H1 (cell line): Measurements from ENCODE around the gene CDYL2. TPM values are rescaled to one million over a fixed set of nuclear protein-coding genes. Genes with fewer than 3 reads are reported as not detected.
"Not testable (repeated sequence)": the region's sequence is repeated elsewhere in the genome, so short reads cannot be mapped to it uniquely, and the experiment has no call there.

Source experiments
- CTCF ChIA-PET: fragments of 300-600 bp; sonication (Branson Sonifier 250); formaldehyde crosslinking; loops from one replicate; lab custom pipeline; 2021; ENCODE audit not compliant: partially characterized antibody; lab: Charles Lee
- POLR2A ChIA-PET: fragments of 300-600 bp; sonication (Branson Sonifier 250); formaldehyde crosslinking; loops from one replicate; lab custom pipeline; 2021; ENCODE audit warnings: inconsistent platforms; ENCODE audit not compliant: partially characterized antibody; lab: Charles Lee
- DNase-seq, 2 experiments: peaks; one replicate each; pipeline versions ENCODE4 v3.0.0 to v3.0.0-alpha.2; 2010 to 2022; ENCODE audit warnings: low spot score in 2 of 2, low read depth in 1 of 2, mixed read lengths in 1 of 2
- FAIRE-seq: peaks from 2 replicates; lab custom pipeline; 2011; peaks lifted over from hg19 to GRCh38; lab: Jason Lieb, UNC
- H2AFZ ChIP-seq: 2 replicates; pipeline ENCODE4 v1.8.1; 2012; ENCODE audit warnings: low read length, inconsistent platforms
- H2AK5ac ChIP-seq: 2 replicates; pipeline ENCODE4 v1.6.1; 2013; ENCODE audit warnings: low read depth, low read length
- H2BK120ac ChIP-seq: replicated peaks from 2 replicates; pipeline ENCODE3; 2013; ENCODE audit warnings: low read depth, low read length, inconsistent platforms
- H2BK12ac ChIP-seq: 2 replicates; pipeline ENCODE4 v1.6.1; 2013; ENCODE audit warnings: low read depth, low read length
- H2BK15ac ChIP-seq: 2 replicates; pipeline ENCODE4 v1.6.1; 2013; ENCODE audit warnings: low read length
- H2BK20ac ChIP-seq: 2 replicates; pipeline ENCODE4 v1.6.1; 2013; ENCODE audit warnings: low read length
- H2BK5ac ChIP-seq: 2 replicates; pipeline ENCODE4 v1.6.1; 2013; ENCODE audit warnings: low read depth, low read length
- H3K14ac ChIP-seq: 2 replicates; pipeline ENCODE4 v1.6.1; 2013; ENCODE audit warnings: inconsistent platforms; ENCODE audit not compliant: insufficient read length
- H3K18ac ChIP-seq: 2 replicates; pipeline ENCODE4 v1.6.1; 2013; ENCODE audit warnings: low read length; ENCODE audit errors: extremely low read depth
- H3K23ac ChIP-seq: 2 replicates; pipeline ENCODE4 v1.6.1; 2013; ENCODE audit warnings: inconsistent platforms; ENCODE audit not compliant: insufficient read length
- H3K23me2 ChIP-seq: 2 replicates; pipeline ENCODE4 v1.6.1; 2013; ENCODE audit warnings: low read depth, low read length
- H3K27ac ChIP-seq: 2 replicates; pipeline ENCODE4 v1.6.1; 2011; ENCODE audit warnings: low read depth, low read length, inconsistent platforms
- H3K27me3 ChIP-seq, 4 experiments: replicated peaks in 1 of 4; 1 replicate in 1 of 4; 2 replicates in 3 of 4; pipeline versions ENCODE4 v1.6.1 to v1.8.1; 2011 to 2013; ENCODE audit warnings: low read length in 3 of 4, mild to moderate bottlenecking in 3 of 4, inconsistent platforms in 2 of 4, mixed read lengths in 2 of 4, moderate library complexity in 1 of 4; ENCODE audit not compliant: control insufficient read depth in 3 of 4, insufficient read depth in 3 of 4; ENCODE audit errors: extremely low read depth in 1 of 4
- H3K36me3 ChIP-seq, 4 experiments: 2 replicates each; pipeline versions ENCODE4 v1.6.1 to v1.8.1; 2011 to 2013; ENCODE audit warnings: mild to moderate bottlenecking in 4 of 4, low read length in 3 of 4, moderate library complexity in 2 of 4, control low read depth in 1 of 4, inconsistent platforms in 1 of 4; ENCODE audit not compliant: insufficient read depth in 4 of 4, control insufficient read depth in 2 of 4
- H3K4ac ChIP-seq: replicated peaks from 2 replicates; pipeline ENCODE3; 2013; ENCODE audit warnings: low read length, low read depth, mixed read lengths, inconsistent platforms; ENCODE audit not compliant: insufficient read length
- H3K4me1 ChIP-seq, 4 experiments: replicated peaks in 1 of 4; 1 replicate in 1 of 4; 2 replicates in 3 of 4; pipeline versions ENCODE4 v1.6.1 to v1.8.1; 2011 to 2013; ENCODE audit warnings: low read length in 3 of 4, inconsistent platforms in 2 of 4, mixed read lengths in 1 of 4; ENCODE audit not compliant: insufficient read depth in 4 of 4, control insufficient read depth in 3 of 4
- H3K4me2 ChIP-seq, 2 experiments: 2 replicates each; pipeline versions ENCODE4 v1.6.1 to v1.8.1; 2011 to 2013; ENCODE audit warnings: low read depth in 2 of 2, low read length in 2 of 2, control low read depth in 1 of 2, inconsistent platforms in 1 of 2, mild to moderate bottlenecking in 1 of 2; ENCODE audit not compliant: insufficient read depth in 1 of 2
- H3K4me3 ChIP-seq, 4 experiments: fragments of 200-600, 300-600 bp in 1 of 4; sonication (generic), shearing (Covaris generic), sonication (Bioruptor Twin) in 1 of 4; 2 replicates each; pipeline versions ENCODE4 v1.5.1 to v1.8.1; 2011 to 2016; ENCODE audit warnings: low read length in 4 of 4, low read depth in 3 of 4, control low read depth in 2 of 4, inconsistent platforms in 2 of 4, mild to moderate bottlenecking in 2 of 4, mixed read lengths in 1 of 4, moderate library complexity in 1 of 4; ENCODE audit not compliant: insufficient read depth in 2 of 4; ENCODE audit errors: extremely low read depth in 1 of 4
- H3K56ac ChIP-seq: replicated peaks from 2 replicates; pipeline ENCODE3; 2013; ENCODE audit warnings: low read depth, mild to moderate bottlenecking, mixed read lengths, low read length, inconsistent platforms; ENCODE audit not compliant: insufficient read length
- H3K79me1 ChIP-seq: 2 replicates; pipeline ENCODE4 v1.6.1; 2013; ENCODE audit warnings: low read depth, low read length, control low read depth
- H3K79me2 ChIP-seq, 2 experiments: 2 replicates each; pipeline versions ENCODE4 v1.6.1 to v1.8.1; 2012 to 2013; ENCODE audit warnings: low read length in 2 of 2, mild to moderate bottlenecking in 2 of 2, inconsistent platforms in 1 of 2; ENCODE audit not compliant: insufficient read depth in 2 of 2, control insufficient read depth in 1 of 2
- H3K9ac ChIP-seq, 4 experiments: replicated peaks in 1 of 4; 1 replicate in 1 of 4; 2 replicates in 3 of 4; pipeline versions ENCODE4 v1.6.1 to v1.8.1; 2011 to 2013; ENCODE audit warnings: low read depth in 3 of 4, low read length in 3 of 4, control low read depth in 2 of 4, mild to moderate bottlenecking in 2 of 4, moderate library complexity in 2 of 4, inconsistent platforms in 1 of 4; ENCODE audit errors: extremely low read depth in 1 of 4
- H3K9me3 ChIP-seq, 2 experiments: 2 replicates each; pipeline versions ENCODE4 v1.6.1 to v1.8.1; 2012 to 2013; ENCODE audit warnings: mild to moderate bottlenecking in 2 of 2, moderate library complexity in 2 of 2, control low read depth in 1 of 2, inconsistent platforms in 1 of 2, low read depth in 1 of 2, low read length in 1 of 2, mixed read lengths in 1 of 2; ENCODE audit not compliant: insufficient read depth in 2 of 2
- H4K20me1 ChIP-seq, 2 experiments: replicated peaks in 1 of 2; 2 replicates each; pipeline versions ENCODE3 to v1.8.1; 2011 to 2013; ENCODE audit warnings: inconsistent platforms in 2 of 2, low read length in 2 of 2, mild to moderate bottlenecking in 1 of 2; ENCODE audit not compliant: insufficient read depth in 2 of 2, control insufficient read depth in 1 of 2
- H4K5ac ChIP-seq: 2 replicates; pipeline ENCODE4 v1.6.1; 2013; ENCODE audit warnings: low read length, low read depth, mixed read lengths, inconsistent platforms; ENCODE audit not compliant: insufficient read length
- H4K8ac ChIP-seq: 2 replicates; pipeline ENCODE4 v1.8.0; 2013; ENCODE audit warnings: mild to moderate bottlenecking, moderate library complexity, low read length, inconsistent platforms; ENCODE audit not compliant: insufficient read depth; ENCODE audit errors: extremely low read depth
- H4K91ac ChIP-seq: replicated peaks from 2 replicates; pipeline ENCODE3; 2013; ENCODE audit warnings: low read length, mixed read lengths, inconsistent platforms; ENCODE audit not compliant: insufficient read length
- CEBPB ChIP-seq: IDR thresholded peaks from 2 replicates; pipeline ENCODE4 v1.6.1; 2012; ENCODE audit warnings: low read depth, low read length
- POLR2AphosphoS5 ChIP-seq: IDR thresholded peaks from 2 replicates; pipeline ENCODE4 v1.6.1; 2011; ENCODE audit warnings: low read depth, low read length
- SRF ChIP-seq: IDR thresholded peaks from 2 replicates; pipeline ENCODE4 v1.6.1; 2011; ENCODE audit warnings: mild to moderate bottlenecking, low read depth, low read length, moderate library complexity
- WGBS, 2 experiments: shearing (Covaris generic) in 1 of 2; methylation state at CpG; one replicate each; pipeline versions ENCODE4 v1.1.6 to v1.1.7; 2013 to 2015; ENCODE audit warnings: low lambda C conversion rate in 2 of 2, mixed read lengths in 2 of 2, inconsistent platforms in 1 of 2, low coverage in 1 of 2, missing lambda C conversion rate in 1 of 2; ENCODE audit not compliant: insufficient replicate concordance in 2 of 2, insufficient coverage in 1 of 2, insufficient read length in 1 of 2; ENCODE audit errors: extremely low coverage in 1 of 2, missing lambda C conversion rate in 1 of 2; 5-methylcytosine and 5-hydroxymethylcytosine counted together
- polyA plus RNA-seq, 7 experiments: library from polyadenylated mRNA; depleted of rRNA in 3 of 7; stranded (reverse) in 5 of 7; unstranded in 2 of 7; fragments of >200 nt in 5 of 7; fragments of 200-250 nt in 2 of 7; gene quantifications; 1 replicate in 5 of 7; 2 replicates in 1 of 7; 4 replicates in 1 of 7; pipeline versions ENCODE4 v1.2.1 to v1.2.3, GENCODE V29; 2011 to 2013; ENCODE audit warnings: missing spikeins in 2 of 7, mixed read lengths in 2 of 7
- total RNA-seq: library from RNA; stranded (reverse); fragmentation: NEBNext Ultra II Directional; extraction: Animal tissue kit (Norgen Biotek cat#: 25700); gene quantifications from 2 replicates; pipeline ENCODE4 v1.2.1, GENCODE V29; 2021

Gene CDYL2
- total and polyA plus RNA-seq, 2 of the 8 experiments (the other 6 are each of a cell fraction or from before 2014, with no cell fraction given): 0.33 to 5.3 TPM

DNA sequence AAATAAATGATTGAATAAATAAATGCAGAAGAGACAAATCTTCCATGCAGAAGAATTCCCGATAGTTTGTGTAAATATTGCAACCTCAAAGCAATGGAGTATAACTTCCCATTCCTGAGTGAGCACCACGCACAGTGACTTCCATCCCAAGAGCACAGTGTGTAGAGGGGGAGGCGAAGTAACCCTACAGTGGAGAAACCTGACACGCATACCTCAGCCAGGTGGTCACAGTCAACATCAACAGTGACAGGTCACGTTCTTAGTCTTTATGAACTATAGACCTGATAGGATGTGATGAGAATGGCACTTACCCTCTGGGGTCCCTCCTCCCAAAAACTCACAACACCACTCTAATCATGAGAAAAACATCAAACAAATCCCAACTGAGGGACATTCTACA is 152.0 kb downstream of the CDYL2 start:
- H3K23me2 ChIP-seq: no peaks in the 10 kb centered on the region
- no peak overlapping the region for H2BK120ac ChIP-seq
- ChIA-PET CTCF (no interaction called here), POLR2A (no interaction called here)
- no peak overlapping the region for H2AK5ac ChIP-seq
- no peak overlapping the region for H4K8ac ChIP-seq
- no peaks in the 10 kb centered on the region for H3K36me3 ChIP-seq
- no peak overlapping the region for H2BK12ac ChIP-seq
- no peaks in the 10 kb centered on the region for H4K20me1 ChIP-seq
- TF ChIP-seq SRF (no peak), CEBPB (no peak), POLR2AphosphoS5 (no peak)
- no peak for DNase-seq
- H3K4ac ChIP-seq: no peak overlapping the region
- H3K79me2 ChIP-seq: no peaks in the 10 kb centered on the region
- H4K5ac ChIP-seq: no peak overlapping the region
- H3K4me1 ChIP-seq: no peaks in the 10 kb centered on the region
- H2AFZ ChIP-seq: no peak overlapping the region
- H3K14ac ChIP-seq: no peak overlapping the region
- no peak overlapping the region for H3K4me2 ChIP-seq
- H4K91ac ChIP-seq: no peak overlapping the region
- no peak overlapping the region for H2BK20ac ChIP-seq
- H3K56ac ChIP-seq: no peak overlapping the region
- H3K23ac ChIP-seq: no peak overlapping the region
- H3K9me3 ChIP-seq: peaks cover 18 to 28% of the 10 kb centered on the region in 2 experiments
- no peak for FAIRE-seq
- peaks cover 3% of the 10 kb centered on the region; the same call in 1 of the 2 replicates for H3K79me1 ChIP-seq
- WGBS, 2 experiments: 83% methylated on average over 5 of the region's 5 CpGs; no CpG with 5 or more reads in 1 of the 2 experiments
- H3K18ac ChIP-seq: no peak overlapping the region
- H3K27ac ChIP-seq: no peak overlapping the region
- H3K27me3 ChIP-seq: no peaks in the 10 kb centered on the region
- no peak overlapping the region for H2BK5ac ChIP-seq
- no peak overlapping the region for H2BK15ac ChIP-seq
- H3K4me3 ChIP-seq: no peak overlapping the region
- H3K9ac ChIP-seq: no peak overlapping the region

DNA sequence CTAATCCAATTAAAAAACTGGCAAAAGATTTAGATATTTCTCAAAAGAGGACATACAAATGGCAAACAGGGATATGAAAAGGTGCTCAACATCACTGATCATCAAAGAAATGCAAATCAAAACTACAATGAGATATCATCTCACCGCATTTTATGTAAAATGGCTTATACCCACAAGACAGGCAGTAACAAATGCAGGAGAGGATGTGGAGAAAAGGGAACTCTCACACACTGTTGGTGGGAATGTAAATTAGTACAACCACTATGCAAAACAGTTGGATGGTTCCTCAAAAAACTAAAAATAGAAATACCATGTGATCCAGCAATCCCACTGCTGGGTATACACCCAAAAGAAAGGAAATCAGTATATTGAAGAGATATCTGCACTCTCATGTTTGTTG is 154.1 kb downstream of the CDYL2 start:
- H4K8ac ChIP-seq, H3K23ac ChIP-seq, H3K79me2 ChIP-seq, FAIRE-seq, H3K23me2 ChIP-seq, H4K20me1 ChIP-seq, H3K36me3 ChIP-seq, H2BK15ac ChIP-seq, H4K91ac ChIP-seq, DNase-seq, POLR2A ChIA-PET, CTCF ChIA-PET, H2AK5ac ChIP-seq, H2AFZ ChIP-seq, H3K4ac ChIP-seq, H3K9ac ChIP-seq, H3K4me2 ChIP-seq, H3K79me1 ChIP-seq, H3K27ac ChIP-seq, H4K5ac ChIP-seq, H2BK20ac ChIP-seq, H3K4me3 ChIP-seq, H3K14ac ChIP-seq, H3K18ac ChIP-seq, H3K27me3 ChIP-seq, H3K56ac ChIP-seq, H3K4me1 ChIP-seq, H2BK12ac ChIP-seq, H2BK5ac ChIP-seq, H2BK120ac ChIP-seq: not testable (repeated sequence)
- peaks cover 11 to 14% of the 10 kb centered on the region in 2 experiments; a peak in 3 of 4 replicates for H3K9me3 ChIP-seq
- WGBS, 2 experiments: 95% methylated on average over 1 of the region's 1 CpG; no CpG with 5 or more reads in 1 of the 2 experiments
